Muscle layer of duodenum (tissue), 2 donors: ENCODE measurements around the gene FOXK1.

Source experiments
- H3K27ac ChIP-seq: one replicate; pipeline ENCODE4 v1.7.0; 2013; ENCODE audit warnings: mild to moderate bottlenecking, low read length
- H3K27me3 ChIP-seq: one replicate; pipeline ENCODE4 v1.7.0; 2013; ENCODE audit warnings: low read depth, mild to moderate bottlenecking, control low read depth, low read length
- H3K36me3 ChIP-seq, 2 donors: one replicate each; pipeline ENCODE4 v1.7.0; 2013; ENCODE audit warnings: low read length in 2 of 2, control low read depth in 1 of 2, mild to moderate bottlenecking in 1 of 2; ENCODE audit not compliant: insufficient read depth in 2 of 2, control insufficient read depth in 1 of 2
- H3K4me1 ChIP-seq, 2 donors: one replicate each; pipeline ENCODE4 v1.7.0; 2013; ENCODE audit warnings: low read length in 2 of 2, mild to moderate bottlenecking in 2 of 2, control low read depth in 1 of 2, moderate library complexity in 1 of 2; ENCODE audit not compliant: insufficient read depth in 2 of 2, control insufficient read depth in 1 of 2
- H3K4me3 ChIP-seq, 2 donors: one replicate each; pipeline ENCODE4 v1.7.0; 2013; ENCODE audit warnings: low read length in 2 of 2, low read depth in 1 of 2, mild to moderate bottlenecking in 1 of 2
- H3K9me3 ChIP-seq, 2 donors: one replicate each; pipeline ENCODE4 v1.7.0; 2013; ENCODE audit warnings: low read length in 2 of 2, control low read depth in 1 of 2, mild to moderate bottlenecking in 1 of 2; ENCODE audit not compliant: control insufficient read depth in 1 of 2
- donor health status: healthy.

Gene FOXK1

DNA sequence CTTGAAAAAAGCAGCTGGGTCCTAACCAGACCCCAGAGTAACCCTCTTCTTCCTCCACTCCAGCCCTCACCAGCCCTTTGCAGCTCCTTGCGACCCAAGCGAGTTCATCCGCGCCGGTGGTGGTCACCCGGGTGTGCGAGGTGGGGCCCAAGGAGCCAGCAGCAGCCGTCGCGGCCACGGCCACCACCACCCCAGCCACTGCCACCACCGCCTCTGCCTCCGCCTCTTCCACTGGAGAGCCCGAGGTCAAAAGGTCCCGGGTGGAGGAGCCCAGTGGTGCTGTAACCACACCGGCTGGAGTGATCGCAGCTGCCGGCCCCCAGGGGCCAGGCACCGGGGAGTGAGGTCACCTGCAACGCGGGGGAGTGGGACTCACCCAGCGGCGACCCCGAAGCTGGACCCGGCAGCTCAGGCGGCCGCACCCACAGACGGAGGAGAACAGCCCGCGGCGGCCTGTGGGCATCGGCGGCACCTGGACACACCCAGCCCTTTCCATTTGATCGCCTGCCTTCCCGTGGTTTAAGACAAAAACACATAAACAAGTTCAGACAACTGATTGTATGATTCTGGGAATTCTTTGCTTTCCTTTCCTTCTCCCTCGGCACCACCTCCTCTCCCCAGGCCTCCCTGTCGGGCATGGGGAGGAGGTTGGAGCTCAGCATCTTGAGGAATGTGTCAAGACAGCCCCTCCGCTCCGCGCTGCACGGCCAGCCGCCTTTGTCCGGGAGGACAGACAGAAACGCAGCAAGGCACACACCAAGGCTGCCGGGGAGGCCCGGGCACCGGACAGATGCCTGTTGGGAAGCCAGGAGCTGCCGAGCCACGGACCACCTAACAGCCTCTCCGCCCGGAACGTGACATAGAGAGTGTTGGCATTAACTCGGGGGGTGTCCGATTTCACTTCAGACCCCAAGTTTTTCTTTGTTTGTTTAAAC is 80.3 kb downstream of the FOXK1 start:
- H3K4me1 ChIP-seq = peaks cover 0 to 4% of the 10 kb centered on the region in 2 donors
- H3K9me3 ChIP-seq = no peaks in the 10 kb centered on the region
- H3K27me3 ChIP-seq = no peaks in the 10 kb centered on the region
- H3K36me3 ChIP-seq = peaks cover 41 to 72% of the 10 kb centered on the region in 2 donors
- H3K4me3 ChIP-seq = no peak overlapping the region
- H3K27ac ChIP-seq = no peak overlapping the region

DNA sequence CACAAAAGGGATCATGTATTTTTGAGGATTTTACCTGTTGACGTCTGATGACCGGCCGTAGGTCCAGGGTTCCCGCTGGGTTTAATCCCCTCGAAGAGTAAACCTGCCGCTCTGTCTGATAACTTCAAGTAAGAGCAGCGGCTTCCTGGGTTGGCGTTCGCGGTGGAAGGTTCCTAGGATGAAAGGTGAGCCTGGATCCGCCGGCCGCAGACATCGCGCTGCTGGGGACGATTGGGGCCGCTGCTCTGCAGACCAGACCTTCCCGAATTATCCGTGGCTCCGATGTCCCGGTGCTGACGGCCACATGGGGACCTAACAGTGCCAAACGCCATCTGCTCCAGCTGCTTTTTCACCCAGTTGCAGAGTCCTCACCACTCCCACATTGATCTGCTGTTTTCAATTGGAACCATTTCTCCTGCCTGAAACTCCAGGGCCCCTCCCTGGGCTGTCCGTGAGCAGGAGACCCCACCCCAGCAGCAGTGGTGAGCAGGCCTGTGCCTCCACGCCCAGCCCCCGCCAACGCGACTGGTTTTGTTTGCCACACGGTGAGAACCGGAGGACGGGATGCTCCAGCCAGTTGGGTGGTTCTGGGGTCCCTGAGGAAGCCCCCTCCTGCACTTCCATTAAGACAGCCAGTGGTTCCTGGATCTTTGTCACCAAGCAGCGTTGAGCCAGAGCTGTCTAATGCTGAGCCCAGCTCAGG is 81.1 kb downstream of the FOXK1 start:
- Histone ChIP-seq H3K4me3 (no peak overlapping the region), H3K27ac (no peak overlapping the region), H3K27me3 (no peaks in the 10 kb centered on the region), H3K36me3 (peaks cover 35 to 65% of the 10 kb centered on the region in 2 donors), H3K9me3 (no peaks in the 10 kb centered on the region), H3K4me1 (peaks cover 0 to 4% of the 10 kb centered on the region in 2 donors)

DNA sequence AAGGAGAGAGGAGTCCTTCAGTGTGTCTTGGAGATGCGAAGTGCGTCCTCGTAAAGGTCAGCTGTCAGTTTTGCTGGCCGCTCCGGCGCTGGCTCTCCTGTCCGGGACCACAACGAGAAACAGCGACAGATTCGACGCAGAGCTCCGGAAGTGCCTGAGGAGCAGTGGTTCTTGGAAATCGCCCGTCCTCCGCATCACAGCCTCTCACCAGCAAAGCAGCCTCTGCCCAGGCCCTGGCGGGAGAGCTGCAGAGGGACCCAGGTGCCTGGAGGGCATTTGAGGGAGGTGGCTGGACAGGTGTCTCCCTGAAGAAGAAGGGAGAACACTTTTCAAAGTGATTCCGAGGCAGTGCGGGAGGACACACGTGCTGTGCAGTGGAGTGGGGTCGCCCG is 81.7 kb downstream of the FOXK1 start:
- no peaks in the 10 kb centered on the region for H3K9me3 ChIP-seq
- H3K4me1 ChIP-seq = peaks cover 0 to 8% of the 10 kb centered on the region in 2 donors
- no peak overlapping the region for H3K27ac ChIP-seq
- no peak overlapping the region for H3K4me3 ChIP-seq
- no peaks in the 10 kb centered on the region for H3K27me3 ChIP-seq
- H3K36me3 ChIP-seq = peaks cover 35 to 60% of the 10 kb centered on the region in 2 donors

DNA sequence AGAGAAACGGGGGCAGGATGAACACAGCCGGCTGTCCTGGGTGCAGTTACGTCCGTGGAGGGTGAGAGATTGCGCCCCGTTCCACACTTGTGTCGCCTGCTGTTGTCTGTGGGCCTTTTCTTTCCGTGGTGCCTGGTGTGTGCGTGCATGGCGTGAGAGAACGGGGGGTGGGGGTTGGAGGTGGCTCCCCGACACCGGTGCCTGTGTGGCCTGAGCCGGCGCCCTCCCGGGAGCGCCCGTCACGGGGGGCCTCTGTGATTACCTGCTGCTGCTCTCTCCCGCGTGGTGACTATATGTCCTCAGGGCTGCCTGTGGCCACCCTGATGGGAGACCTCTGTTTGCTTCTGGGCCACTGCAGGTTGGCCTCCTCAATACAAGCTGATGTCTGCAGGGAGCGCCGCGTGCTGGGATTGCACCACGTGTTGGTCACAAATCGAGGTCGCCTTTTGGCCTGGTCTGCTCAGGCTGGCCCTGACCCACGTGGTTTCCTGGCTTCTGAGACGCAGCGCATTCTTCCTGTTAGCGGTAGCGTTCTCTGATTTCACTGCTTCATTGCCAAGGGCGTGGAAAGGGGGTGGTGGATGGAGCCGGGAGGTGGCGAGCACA is 82.4 kb downstream of the FOXK1 start:
- Histone ChIP-seq H3K4me1 (peaks cover 0 to 8% of the 10 kb centered on the region in 2 donors), H3K36me3 (peaks cover 35 to 53% of the 10 kb centered on the region in 2 donors), H3K4me3 (no peak overlapping the region), H3K27me3 (no peaks in the 10 kb centered on the region), H3K27ac (no peak overlapping the region), H3K9me3 (no peaks in the 10 kb centered on the region)

DNA sequence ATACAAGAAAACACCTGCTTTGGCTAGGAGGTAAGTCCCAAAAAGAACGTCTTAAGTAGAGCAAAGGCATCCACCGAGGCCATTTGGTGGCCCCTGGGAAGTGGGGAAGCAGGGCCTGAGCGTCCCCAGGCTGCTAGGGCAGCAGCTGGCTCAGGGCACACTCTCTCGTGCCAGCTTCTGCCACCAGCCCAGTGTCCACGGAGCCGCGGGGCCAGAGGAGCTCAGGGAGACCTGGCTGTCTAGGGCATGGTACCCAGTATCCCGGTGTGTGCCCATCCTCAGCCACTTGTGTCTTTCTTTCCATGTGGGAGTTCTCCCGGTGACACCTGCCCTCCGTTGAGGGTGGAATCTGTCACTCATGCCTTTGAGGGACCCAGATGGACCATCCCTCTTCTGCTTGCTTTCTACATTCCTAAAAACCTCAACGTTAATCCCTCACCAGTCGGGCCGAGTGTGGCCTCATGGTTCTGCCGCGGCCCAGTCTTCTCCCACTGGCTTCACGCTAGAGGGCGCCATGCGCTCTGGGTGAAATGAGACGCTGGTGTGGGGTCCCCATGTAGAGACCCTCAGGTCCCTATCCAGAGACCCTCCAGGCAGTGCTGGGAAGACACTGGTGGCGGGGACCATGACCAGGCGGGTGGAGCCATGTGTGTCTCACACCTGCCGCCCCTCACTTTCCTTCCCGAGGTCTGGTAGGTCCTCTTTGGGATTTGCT is 83.8 kb downstream of the FOXK1 start:
- Histone ChIP-seq H3K9me3 (no peaks in the 10 kb centered on the region), H3K27me3 (no peaks in the 10 kb centered on the region), H3K4me3 (peak overlapping the region in 1 of 2 donors; percentile 44), H3K4me1 (peaks cover 0 to 13% of the 10 kb centered on the region in 2 donors), H3K36me3 (peaks cover 28 to 39% of the 10 kb centered on the region in 2 donors), H3K27ac (peak overlapping the region; percentile 71)

DNA sequence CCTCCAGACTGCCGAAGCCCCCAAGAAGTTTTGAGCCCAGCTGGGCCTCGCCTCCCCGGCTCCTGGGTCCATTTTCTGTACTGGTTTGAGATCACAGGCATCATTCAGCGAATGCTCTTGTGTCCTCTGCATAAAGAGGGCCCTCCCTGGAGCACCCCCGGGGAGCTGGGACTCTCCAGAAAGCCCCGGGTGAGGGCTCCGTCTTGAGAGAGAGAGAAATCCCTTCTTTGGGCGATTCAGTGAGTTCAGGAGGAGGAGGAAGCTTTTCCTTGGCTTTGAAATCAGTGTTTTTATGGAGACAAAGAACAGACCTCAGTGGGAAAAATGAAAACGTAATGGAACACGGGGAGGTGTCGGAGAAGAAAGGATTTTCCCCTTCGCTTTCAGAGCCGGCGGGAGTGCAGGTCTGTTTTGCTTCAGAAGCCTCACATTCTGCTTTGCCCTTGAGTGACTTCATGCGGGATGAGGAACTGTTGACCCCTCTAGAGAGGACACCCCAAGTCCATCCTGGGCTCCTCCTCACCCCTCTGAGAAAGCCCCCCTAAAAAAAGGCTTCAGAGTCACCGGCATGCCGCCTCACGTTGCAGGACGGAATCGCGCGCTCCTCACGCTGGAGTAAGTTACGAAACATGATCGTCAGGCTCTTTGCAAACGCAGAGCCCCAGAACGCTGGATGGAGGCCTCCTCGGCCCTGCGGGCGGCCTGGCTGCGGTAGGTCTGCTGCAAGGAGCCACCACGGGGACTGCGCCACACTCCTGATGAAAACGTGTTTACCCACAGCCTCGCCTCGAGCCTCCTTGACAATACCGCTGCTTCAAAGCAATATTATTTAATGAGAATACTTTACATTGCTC is 84.8 kb downstream of the FOXK1 start:
- no peaks in the 10 kb centered on the region for H3K27me3 ChIP-seq
- H3K9me3 ChIP-seq = no peaks in the 10 kb centered on the region
- H3K4me3 ChIP-seq = peak overlapping the region; percentile 13 to 44
- peaks cover 0 to 14% of the 10 kb centered on the region in 2 donors for H3K4me1 ChIP-seq
- H3K36me3 ChIP-seq = peaks cover 20 to 29% of the 10 kb centered on the region in 2 donors
- H3K27ac ChIP-seq = peak overlapping the region; percentile 71

- H3K9me3 ChIP-seq = no peaks in the 10 kb centered on the region
- peaks cover 6 to 9% of the 10 kb centered on the region in 2 donors for H3K36me3 ChIP-seq
- H3K27me3 ChIP-seq = no peaks in the 10 kb centered on the region
- no peak overlapping the region for H3K27ac ChIP-seq
- peak overlapping the region in 1 of 2 donors; percentile 44 for H3K4me3 ChIP-seq
- H3K4me1 ChIP-seq = peaks cover 0 to 19% of the 10 kb centered on the region in 2 donors
Measured at GRCh38 chr7:4768597-4769569, 86.8 kb downstream of the FOXK1 start.

- peak overlapping the region in 1 of 2 donors; percentile 44 for H3K4me3 ChIP-seq
- H3K4me1 ChIP-seq = peaks cover 5 to 28% of the 10 kb centered on the region in 2 donors
- no peak overlapping the region for H3K27ac ChIP-seq
- peaks cover 0 to under 1% of the 10 kb centered on the region in 2 donors for H3K36me3 ChIP-seq
- no peaks in the 10 kb centered on the region for H3K9me3 ChIP-seq
- H3K27me3 ChIP-seq = no peaks in the 10 kb centered on the region
Measured at GRCh38 chr7:4769761-4770160, 87.7 kb downstream of the FOXK1 start.

DNA sequence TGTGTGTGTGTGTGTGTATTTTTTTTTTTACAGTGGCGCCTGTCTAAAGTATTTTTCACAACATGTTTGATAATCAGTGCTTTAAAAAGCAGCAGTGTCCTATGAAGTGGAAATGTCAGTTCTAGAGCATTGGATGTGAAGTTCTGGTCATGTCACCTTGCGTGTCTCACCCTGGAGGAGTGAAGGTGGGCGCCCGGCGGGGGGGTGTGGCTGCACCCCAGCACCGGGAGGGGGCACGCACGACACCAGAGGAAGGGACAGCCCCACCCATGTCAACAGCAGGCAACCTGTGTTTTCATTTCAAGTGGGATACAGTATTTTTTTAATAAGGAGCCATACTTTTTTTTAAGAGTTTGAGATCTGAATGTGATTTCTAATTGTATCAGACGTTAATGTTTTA is 88.8 kb downstream of the FOXK1 start:
- Histone ChIP-seq H3K27me3 (no peaks in the 10 kb centered on the region), H3K9me3 (no peaks in the 10 kb centered on the region), H3K27ac (no peak overlapping the region), H3K4me1 (peaks cover 5 to 29% of the 10 kb centered on the region in 2 donors), H3K36me3 (peaks cover 0 to 4% of the 10 kb centered on the region in 2 donors), H3K4me3 (no peak overlapping the region)
